HCT116 (cell line): ENCODE data around the gene DUSP16. TPM values are rescaled to one million over a fixed set of nuclear protein-coding genes. Genes with fewer than 3 reads are reported as not detected.
A peak's percentile ranks its signal among the peaks of the same experiment; 100 is the strongest.

Source experiments
- ATAC-seq: fragments of 200-7000 bp; cut with Tn5 transposase; 2 replicates; pipeline ENCODE4 v1.9.1; 2020; ENCODE audit warnings: mild to moderate bottlenecking, moderate library complexity
- BruUV-seq: library from RNA; stranded (reverse); fragments of 400-500 nt; replicated peaks from 2 replicates; lab custom pipeline; 2021; lab: Mats Ljungman, UMichigan
- CTCF ChIA-PET: fragments of 300-600 bp; sonication (Branson Sonifier 250); formaldehyde crosslinking; loops from one replicate; lab custom pipeline; 2021; ENCODE audit warnings: antibody characterized with exemption; lab: Charles Lee
- POLR2A ChIA-PET: fragments of 300-600, 350-600 bp; sonication (Branson Sonifier 250); formaldehyde crosslinking; loops from one replicate; lab custom pipeline; 2021; ENCODE audit warnings: antibody characterized with exemption; lab: Charles Lee
- RAD21 ChIA-PET, 2 experiments: fragments of 300-600 bp; sonication (Branson Sonifier 250); formaldehyde crosslinking; loops; one replicate each; lab custom pipeline; 2023; ENCODE audit warnings: low total read pairs in 2 of 2; ENCODE audit not compliant: uncharacterized antibody in 2 of 2, unreplicated experiment in 2 of 2, low non-redundant PET in 1 of 2; lab: Charles Lee
- DNase-seq: peaks from one replicate; pipeline ENCODE4 v3.0.0-alpha.2; 2010; ENCODE audit warnings: low read depth, low spot score
- H2AFZ ChIP-seq: fragments of 200-600 bp; shearing (Covaris generic), sonication (generic); 2 replicates; pipeline ENCODE4 v1.6.1; 2017; ENCODE audit warnings: low read depth, mixed run types, mixed read lengths, antibody characterized with exemption, low read length; ENCODE audit not compliant: poor library complexity, severe bottlenecking
- H3K27ac ChIP-seq: 2 replicates; pipeline ENCODE4 v1.5.1; 2012; ENCODE audit warnings: low read depth, low read length
- H3K27me3 ChIP-seq: fragments of 200-600 bp; sonication (generic); 2 replicates; pipeline ENCODE4 v1.6.1; 2016; ENCODE audit warnings: mixed run types, low read length, mixed read lengths; ENCODE audit not compliant: insufficient read depth
- H3K36me3 ChIP-seq, 2 experiments: fragments of 200-500 bp in 1 of 2; fragments of 200-600 bp in 1 of 2; sonication (Bioruptor generic) in 1 of 2; sonication (generic) in 1 of 2; 2 replicates each; pipeline versions ENCODE4 v1.5.1 to v1.6.1; 2014 to 2016; ENCODE audit warnings: low read length in 2 of 2, inconsistent platforms in 1 of 2, mixed read lengths in 1 of 2, mixed run types in 1 of 2; ENCODE audit not compliant: insufficient read depth in 2 of 2, control insufficient read depth in 1 of 2
- H3K4me1 ChIP-seq, 2 experiments: fragments of 200-600 bp in 1 of 2; sonication (generic) in 1 of 2; 2 replicates each; pipeline versions ENCODE4 v1.5.1 to v1.6.1; 2012 to 2017; ENCODE audit warnings: low read length in 2 of 2, inconsistent platforms in 1 of 2, mild to moderate bottlenecking in 1 of 2, mixed read lengths in 1 of 2, mixed run types in 1 of 2, moderate library complexity in 1 of 2; ENCODE audit not compliant: insufficient read depth in 2 of 2, control insufficient read depth in 1 of 2
- H3K4me2 ChIP-seq: fragments of 200-600 bp; sonication (generic); 2 replicates; pipeline ENCODE4 v1.6.1; 2017; ENCODE audit warnings: mixed run types, low read length, mixed read lengths
- H3K4me3 ChIP-seq, 2 experiments: fragments of 200-600 bp in 1 of 2; sonication (generic) in 1 of 2; replicated peaks in 1 of 2; 2 replicates each; pipeline ENCODE4 v1.5.1; 2011 to 2016; ENCODE audit warnings: low read length in 2 of 2, control low read depth in 1 of 2, low read depth in 1 of 2, mild to moderate bottlenecking in 1 of 2, mixed read lengths in 1 of 2, mixed run types in 1 of 2
- H3K79me2 ChIP-seq: fragments of 200-600 bp; sonication (generic); 2 replicates; pipeline ENCODE4 v1.6.1; 2017; ENCODE audit warnings: mild to moderate bottlenecking, mixed run types, low read length, moderate library complexity, mixed read lengths; ENCODE audit not compliant: insufficient read depth
- H3K9ac ChIP-seq: fragments of 200-600 bp; sonication (generic); 2 replicates; pipeline ENCODE4 v1.6.1; 2016; ENCODE audit warnings: low read length, mixed read lengths
- H3K9me2 ChIP-seq: fragments of 200-600 bp; sonication (generic), shearing (Covaris generic); 2 replicates; pipeline ENCODE4 v1.6.1; 2017; ENCODE audit warnings: mixed run types, mild to moderate bottlenecking, moderate library complexity; ENCODE audit not compliant: insufficient read depth
- H3K9me3 ChIP-seq, 2 experiments: fragments of 200-500 bp in 1 of 2; fragments of 200-600 bp in 1 of 2; sonication (Bioruptor generic) in 1 of 2; sonication (generic) in 1 of 2; 2 replicates each; pipeline ENCODE4 v1.6.1; 2014 to 2017; ENCODE audit warnings: low read length in 2 of 2, mixed read lengths in 2 of 2, inconsistent platforms in 1 of 2, low read depth in 1 of 2, mild to moderate bottlenecking in 1 of 2, mixed run types in 1 of 2, moderate library complexity in 1 of 2; ENCODE audit not compliant: control insufficient read depth in 1 of 2, insufficient read depth in 1 of 2
- H4K20me1 ChIP-seq: fragments of 200-600 bp; sonication (generic), shearing (Covaris generic); 2 replicates; pipeline ENCODE4 v1.6.1; 2017; ENCODE audit warnings: mixed run types, mild to moderate bottlenecking, moderate library complexity; ENCODE audit not compliant: insufficient read depth
- EGR1 ChIP-seq: IDR thresholded peaks from 2 replicates; pipeline ENCODE4 v1.6.1; 2012; ENCODE audit warnings: low read depth
- ELF1 ChIP-seq: IDR thresholded peaks from 2 replicates; pipeline ENCODE4 v1.6.1; 2012; ENCODE audit warnings: low read depth, borderline replicate concordance
- FOSL1 ChIP-seq: IDR thresholded peaks from 2 replicates; pipeline ENCODE4 v1.6.1; 2012; ENCODE audit warnings: low read depth
- POLR2AphosphoS5 ChIP-seq: IDR thresholded peaks from 2 replicates; pipeline ENCODE4 v1.6.1; 2011; ENCODE audit warnings: mild to moderate bottlenecking, low read depth, low read length, moderate library complexity
- SIN3A ChIP-seq: IDR thresholded peaks from 2 replicates; pipeline ENCODE4 v1.6.1; 2012; ENCODE audit warnings: low read depth
- SP1 ChIP-seq: IDR thresholded peaks from 2 replicates; pipeline ENCODE4 v1.6.1; 2012; ENCODE audit warnings: low read depth
- TCF7L2 ChIP-seq: IDR thresholded peaks from 2 replicates; pipeline ENCODE4 v1.7.0; 2011; ENCODE audit warnings: borderline replicate concordance, inconsistent platforms; ENCODE audit not compliant: insufficient read depth, insufficient read length; ENCODE audit errors: extremely low read depth
- ZBTB33 ChIP-seq: IDR thresholded peaks from 2 replicates; pipeline ENCODE4 v1.6.1; 2011; ENCODE audit warnings: mild to moderate bottlenecking, low read length, moderate library complexity; ENCODE audit not compliant: insufficient replicate concordance; ENCODE audit errors: extremely low read depth
- ZFX ChIP-seq: fragments of 450-650 bp; IDR thresholded peaks from 2 replicates; pipeline ENCODE4 v1.6.1; 2017
- intact Hi-C: fragments of 100-400 bp; cut with micrococcal nuclease; formaldehyde crosslinking; loops from 2 replicates; pipeline ENCODE4 v1.10.0; 2022
- total RNA-seq: library from RNA; stranded (reverse); gene quantifications from one replicate; pipeline ENCODE4 v1.2.1, GENCODE V29; 2021; ENCODE audit not compliant: unreplicated experiment
- TF ChIP-seq, protein P1 (sequence below), 3 experiments: fragments of 200-600 bp in 1 of 3; sonication (generic) in 1 of 3; IDR thresholded peaks in 2 of 3; conservative IDR thresholded peaks in 1 of 3; 2 replicates each; pipeline ENCODE4 v1.5.1; 2012 to 2017; ENCODE audit warnings: low read depth in 2 of 3, low read length in 2 of 3, antibody characterized with exemption in 1 of 3, borderline replicate concordance in 1 of 3, control low read depth in 1 of 3, mild to moderate bottlenecking in 1 of 3, mixed read lengths in 1 of 3, mixed run types in 1 of 3, moderate library complexity in 1 of 3; ENCODE audit not compliant: insufficient read depth in 1 of 3
- TF ChIP-seq, protein P2 (sequence below): IDR thresholded peaks from 2 replicates; pipeline ENCODE4 v1.6.1; 2012
- TF ChIP-seq, protein P3 (sequence below): IDR thresholded peaks from 2 replicates; pipeline ENCODE4 v1.6.1; 2012

DUSP16 gene
- total RNA-seq, 1 experiment from 2014 or later, result 13.4 TPM

DNA sequence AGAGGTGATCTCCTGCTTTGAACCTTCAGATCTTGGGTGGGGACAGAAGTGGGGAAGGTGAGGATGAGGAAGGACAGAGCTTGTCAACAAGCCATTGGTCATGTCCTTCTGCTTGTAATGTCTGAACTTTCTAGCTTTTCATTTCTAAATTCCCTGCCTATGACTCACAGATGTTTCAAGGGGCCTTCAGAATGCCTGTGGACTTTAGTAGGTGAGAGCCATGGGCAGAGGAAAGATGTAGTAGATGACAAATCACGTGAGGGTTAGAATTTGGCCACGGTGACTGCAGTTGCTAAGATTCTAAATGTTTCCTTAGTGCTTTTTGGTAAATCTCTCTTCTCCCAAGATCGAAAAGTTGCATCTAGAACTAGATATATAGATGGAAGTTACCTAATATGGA lies 30.3 kb upstream of the DUSP16 start:
- Histone ChIP-seq H3K27ac (no peak overlapping the region), H4K20me1 (no peaks in the 10 kb centered on the region), H3K9me3 (no peaks in the 10 kb centered on the region), H3K4me1 (peaks cover 6 to 8% of the 10 kb centered on the region in 2 experiments; a peak in 3 of 4 replicates), H3K4me2 (peak overlapping the region; percentile 40), H3K9me2 (no peaks in the 10 kb centered on the region), H3K27me3 (no peaks in the 10 kb centered on the region), H3K4me3 (no peak overlapping the region), H3K79me2 (no peaks in the 10 kb centered on the region), H3K36me3 (no peaks in the 10 kb centered on the region), H3K9ac (no peak overlapping the region), H2AFZ (peak overlapping the region; percentile 14)
- no peak for DNase-seq
- peak; percentile 47; the same call in 1 of the 2 replicates for ATAC-seq
- CTCF ChIA-PET, result no interaction called here
- BruUV-seq, result no TSS peak
- TF ChIP-seq ZBTB33 (no peak), POLR2AphosphoS5 (no peak), SP1 (no peak), ELF1 (no peak), SIN3A (no peak), ZFX (no peak), FOSL1 (no peak), EGR1 (no peak), TCF7L2 (no peak)
- TF ChIP-seq, protein P1, sequence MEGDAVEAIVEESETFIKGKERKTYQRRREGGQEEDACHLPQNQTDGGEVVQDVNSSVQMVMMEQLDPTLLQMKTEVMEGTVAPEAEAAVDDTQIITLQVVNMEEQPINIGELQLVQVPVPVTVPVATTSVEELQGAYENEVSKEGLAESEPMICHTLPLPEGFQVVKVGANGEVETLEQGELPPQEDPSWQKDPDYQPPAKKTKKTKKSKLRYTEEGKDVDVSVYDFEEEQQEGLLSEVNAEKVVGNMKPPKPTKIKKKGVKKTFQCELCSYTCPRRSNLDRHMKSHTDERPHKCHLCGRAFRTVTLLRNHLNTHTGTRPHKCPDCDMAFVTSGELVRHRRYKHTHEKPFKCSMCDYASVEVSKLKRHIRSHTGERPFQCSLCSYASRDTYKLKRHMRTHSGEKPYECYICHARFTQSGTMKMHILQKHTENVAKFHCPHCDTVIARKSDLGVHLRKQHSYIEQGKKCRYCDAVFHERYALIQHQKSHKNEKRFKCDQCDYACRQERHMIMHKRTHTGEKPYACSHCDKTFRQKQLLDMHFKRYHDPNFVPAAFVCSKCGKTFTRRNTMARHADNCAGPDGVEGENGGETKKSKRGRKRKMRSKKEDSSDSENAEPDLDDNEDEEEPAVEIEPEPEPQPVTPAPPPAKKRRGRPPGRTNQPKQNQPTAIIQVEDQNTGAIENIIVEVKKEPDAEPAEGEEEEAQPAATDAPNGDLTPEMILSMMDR (IDR thresholded peaks at IDR 0.05 in 2 of 3, conservative IDR thresholded peaks at IDR 0.05 in 1 of 3; ENCODE audit: borderline replicate concordance in 1 of 3, insufficient read depth in 1 of 3, low read depth in 2 of 3, low read length in 2 of 3), result no peak
- TF ChIP-seq, protein P2, sequence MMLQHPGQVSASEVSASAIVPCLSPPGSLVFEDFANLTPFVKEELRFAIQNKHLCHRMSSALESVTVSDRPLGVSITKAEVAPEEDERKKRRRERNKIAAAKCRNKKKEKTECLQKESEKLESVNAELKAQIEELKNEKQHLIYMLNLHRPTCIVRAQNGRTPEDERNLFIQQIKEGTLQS, result no peak
- TF ChIP-seq, protein P3, sequence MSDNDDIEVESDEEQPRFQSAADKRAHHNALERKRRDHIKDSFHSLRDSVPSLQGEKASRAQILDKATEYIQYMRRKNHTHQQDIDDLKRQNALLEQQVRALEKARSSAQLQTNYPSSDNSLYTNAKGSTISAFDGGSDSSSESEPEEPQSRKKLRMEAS, result no peak
- POLR2A ChIA-PET, result no interaction called here
- intact Hi-C loops, result no loop called here
- RAD21 ChIA-PET, result no interaction called here
